ENCODE data around the gene RNASE9.
"Not testable (repeated sequence)": the region's sequence is repeated elsewhere in the genome, so short reads cannot be mapped to it uniquely, and the experiment has no call there.

RNASE9 gene

DNA sequence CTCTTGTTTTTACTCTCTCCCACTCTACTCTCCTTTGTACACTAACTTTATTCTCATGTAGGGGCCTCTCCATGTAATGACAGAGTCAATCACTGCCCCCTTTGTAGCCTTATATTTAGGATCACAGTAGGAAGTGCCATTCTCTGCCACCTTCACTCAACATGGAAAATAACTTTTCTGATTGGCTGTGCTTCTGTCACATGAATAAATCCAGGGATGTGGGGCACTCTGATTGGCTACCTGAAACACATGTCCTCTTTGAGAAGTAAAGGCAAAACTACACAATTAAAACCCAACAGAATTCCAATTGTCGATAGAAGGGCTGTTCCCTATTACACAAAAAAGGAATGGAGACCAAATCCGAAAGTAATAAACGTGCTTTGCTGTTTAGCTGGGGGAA, at the start of gene RNASE9:
TSS of gene RNASE9 (minus strand) at position 87 of the 400 bp plus-strand sequence.
- DNase-seq (ENCODE audit: low spot score): no peak

DNA sequence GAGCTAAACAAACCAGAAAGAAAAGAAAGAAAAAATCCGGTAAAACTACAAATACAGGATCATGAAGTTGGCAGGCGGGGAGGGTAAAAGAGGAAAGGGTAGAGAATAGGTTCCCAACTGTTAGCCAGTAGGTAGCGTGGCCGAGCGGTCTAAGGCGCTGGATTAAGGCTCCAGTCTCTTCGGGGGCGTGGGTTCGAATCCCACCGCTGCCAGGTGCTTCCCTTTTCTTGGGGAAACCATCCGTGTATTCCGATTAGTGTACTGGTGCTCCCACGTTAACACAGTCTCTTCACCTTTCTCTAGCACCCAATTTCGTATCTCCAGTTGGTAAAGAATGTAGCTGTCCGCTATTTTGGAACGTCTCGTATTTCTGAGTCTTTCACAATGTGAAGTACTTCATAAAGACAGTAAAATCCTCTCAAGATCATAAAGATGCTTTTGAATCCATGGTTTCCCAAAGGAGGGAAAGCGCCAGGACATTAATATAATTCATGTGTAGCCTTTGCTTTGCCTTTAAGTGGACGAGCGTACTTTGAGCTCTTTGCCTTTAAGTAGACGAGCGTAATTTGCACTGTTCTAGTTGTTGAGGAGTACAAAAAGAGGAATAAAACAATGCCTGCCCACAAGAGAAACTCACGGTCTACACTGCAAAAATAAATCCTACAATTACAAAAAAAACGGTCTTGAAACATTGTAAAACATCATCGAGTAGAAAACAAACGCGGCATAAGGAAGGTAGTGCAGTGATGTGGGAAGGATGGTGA, 49.3 kb upstream of the RNASE9 start:
- peak; percentile 85 for DNase-seq (ENCODE audit: low spot score)

DNA sequence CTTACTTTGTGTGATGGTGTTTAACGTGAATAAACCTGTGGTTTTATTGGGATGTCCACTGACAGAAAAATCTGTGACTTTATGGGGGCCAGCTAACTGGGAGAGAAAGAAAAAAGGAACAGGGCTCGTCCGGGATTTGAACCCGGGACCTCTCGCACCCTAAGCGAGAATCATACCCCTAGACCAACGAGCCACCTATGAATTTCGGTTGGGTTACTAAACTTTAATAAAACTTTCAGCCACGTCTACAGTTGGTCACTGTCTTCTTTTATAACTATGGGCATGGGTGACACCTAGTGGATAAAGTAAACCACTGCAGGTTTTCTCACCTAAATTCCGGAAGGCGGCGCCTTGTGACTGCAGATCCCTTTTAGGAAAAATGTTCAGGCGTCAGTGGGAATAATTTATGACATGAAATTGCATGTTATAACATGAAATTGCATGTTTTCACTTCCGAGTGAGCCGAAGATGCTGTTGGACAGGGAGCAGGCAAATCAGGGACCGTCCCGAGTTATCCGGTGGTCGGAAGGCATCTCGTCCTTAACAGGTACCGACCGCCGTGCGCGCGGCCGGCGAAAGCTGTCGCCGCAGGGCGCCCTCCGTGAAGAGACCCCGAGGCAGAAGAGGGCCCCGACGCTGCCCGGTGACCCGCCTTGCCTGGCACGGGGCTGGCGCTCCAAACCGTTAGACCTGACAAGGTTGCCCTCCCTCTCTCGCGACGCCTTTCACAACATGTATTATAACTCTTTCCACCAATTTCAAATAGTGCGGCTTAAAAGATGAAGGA, 48.6 kb upstream of the RNASE9 start:
- DNase-seq (ENCODE audit: low spot score): peak; percentile 90

DNA sequence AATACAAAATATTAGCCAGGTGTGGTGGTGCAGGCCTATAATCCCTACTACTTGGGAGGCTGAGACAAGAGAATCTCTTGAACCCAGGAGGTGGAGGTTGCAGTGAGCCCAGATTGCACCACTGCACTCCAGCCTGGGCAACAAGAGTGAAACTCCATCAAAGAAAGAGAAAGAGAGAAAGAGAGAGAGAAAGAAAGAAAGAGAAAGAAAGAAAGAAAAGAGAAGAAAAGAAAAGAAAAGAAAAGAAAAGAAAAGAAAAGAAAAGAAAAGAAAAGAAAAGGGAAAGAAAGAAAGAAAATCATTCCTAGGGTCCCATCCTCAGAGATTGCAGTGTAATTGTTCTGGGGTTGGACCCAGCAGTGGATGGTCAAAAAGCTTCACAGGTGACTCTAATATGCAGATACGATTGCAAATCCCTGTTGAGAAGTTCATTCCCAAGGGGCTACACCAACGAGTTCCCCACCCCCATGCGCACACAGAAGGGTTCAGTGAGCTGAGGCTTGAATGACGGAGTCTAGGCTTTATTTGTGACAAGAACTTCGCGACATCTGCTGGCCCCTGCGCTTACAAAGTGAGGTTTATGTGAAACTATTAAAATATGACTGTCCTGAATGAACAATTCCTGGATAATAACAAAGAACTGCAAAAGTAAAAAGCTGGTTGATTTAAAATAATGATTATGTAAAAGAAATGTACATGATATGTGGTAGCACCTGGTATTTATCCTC, 47.7 kb upstream of the RNASE9 start:
- DNase-seq (ENCODE audit: low spot score): no peak

DNA sequence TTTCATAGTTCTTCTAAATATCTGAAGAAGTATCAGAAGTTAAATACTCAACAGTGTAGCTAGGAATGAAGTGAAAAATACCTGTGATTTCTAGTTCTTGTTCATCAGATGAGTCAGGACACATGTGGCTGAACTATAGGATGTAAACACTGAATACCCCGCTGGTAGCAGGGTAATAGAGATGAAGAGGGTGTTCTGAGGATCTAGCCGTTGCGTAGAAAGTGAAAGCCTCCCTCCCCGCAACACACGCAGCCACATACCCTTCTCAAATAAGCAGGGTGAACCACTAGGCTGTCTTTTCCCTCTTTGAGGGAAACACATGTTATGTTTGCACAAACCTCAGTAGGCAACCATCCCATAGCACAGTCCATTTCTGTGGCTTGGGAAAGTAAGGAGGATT, 46.8 kb upstream of the RNASE9 start:
- DNase-seq (ENCODE audit: low spot score): no peak

DNA sequence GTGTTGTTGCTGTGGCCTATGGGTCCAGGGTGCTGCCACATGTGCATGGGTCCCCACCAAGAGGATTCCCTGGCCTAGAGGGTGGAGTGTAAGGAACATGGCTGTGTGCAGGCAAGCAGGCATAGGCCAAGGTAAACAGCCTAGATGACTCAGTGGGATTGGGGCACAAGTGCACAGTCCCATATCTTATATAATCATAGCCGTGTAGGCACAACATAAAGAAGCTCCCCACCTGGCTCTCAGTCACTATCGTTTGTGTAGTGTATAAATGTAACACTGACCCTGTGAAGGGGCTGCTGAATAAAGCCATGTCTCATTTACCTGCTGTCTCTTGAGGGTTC, 46.0 kb upstream of the RNASE9 start:
- no peak for DNase-seq (ENCODE audit: low spot score)

DNA sequence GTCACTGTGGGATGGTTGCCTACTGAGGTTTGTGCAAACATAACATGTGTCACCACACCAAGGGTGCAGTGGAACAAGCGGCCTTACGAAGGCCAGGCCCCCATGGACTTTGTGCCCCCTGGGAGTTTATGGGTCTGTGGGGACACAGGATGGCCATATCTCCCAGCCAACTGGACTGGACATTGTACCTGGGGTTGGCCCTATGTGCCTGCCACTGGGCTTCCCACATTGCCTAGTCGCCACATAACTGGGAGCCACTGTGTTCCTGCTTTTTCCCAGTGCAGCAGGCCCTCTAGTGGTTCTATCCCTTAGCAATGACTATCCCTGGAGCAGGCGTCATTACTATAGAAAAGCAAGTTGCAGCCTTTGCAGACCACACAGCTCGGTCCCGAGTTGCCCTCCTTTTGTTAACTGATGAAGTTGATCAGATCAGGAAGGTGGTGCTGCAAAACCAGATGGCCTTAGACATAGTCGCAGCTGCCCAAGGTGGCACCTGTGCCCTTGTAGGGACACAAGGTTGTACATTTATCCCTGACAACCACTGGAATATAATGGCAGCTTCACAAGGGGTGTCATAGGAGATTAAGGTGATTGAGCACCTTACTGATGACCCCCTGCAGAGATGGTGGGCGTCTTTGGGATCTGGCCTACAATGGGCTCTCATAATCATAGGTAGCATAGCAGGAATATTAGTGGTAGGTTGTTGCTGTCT, 45.5 kb upstream of the RNASE9 start:
- DNase-seq (ENCODE audit: low spot score): peak; percentile 46

DNA sequence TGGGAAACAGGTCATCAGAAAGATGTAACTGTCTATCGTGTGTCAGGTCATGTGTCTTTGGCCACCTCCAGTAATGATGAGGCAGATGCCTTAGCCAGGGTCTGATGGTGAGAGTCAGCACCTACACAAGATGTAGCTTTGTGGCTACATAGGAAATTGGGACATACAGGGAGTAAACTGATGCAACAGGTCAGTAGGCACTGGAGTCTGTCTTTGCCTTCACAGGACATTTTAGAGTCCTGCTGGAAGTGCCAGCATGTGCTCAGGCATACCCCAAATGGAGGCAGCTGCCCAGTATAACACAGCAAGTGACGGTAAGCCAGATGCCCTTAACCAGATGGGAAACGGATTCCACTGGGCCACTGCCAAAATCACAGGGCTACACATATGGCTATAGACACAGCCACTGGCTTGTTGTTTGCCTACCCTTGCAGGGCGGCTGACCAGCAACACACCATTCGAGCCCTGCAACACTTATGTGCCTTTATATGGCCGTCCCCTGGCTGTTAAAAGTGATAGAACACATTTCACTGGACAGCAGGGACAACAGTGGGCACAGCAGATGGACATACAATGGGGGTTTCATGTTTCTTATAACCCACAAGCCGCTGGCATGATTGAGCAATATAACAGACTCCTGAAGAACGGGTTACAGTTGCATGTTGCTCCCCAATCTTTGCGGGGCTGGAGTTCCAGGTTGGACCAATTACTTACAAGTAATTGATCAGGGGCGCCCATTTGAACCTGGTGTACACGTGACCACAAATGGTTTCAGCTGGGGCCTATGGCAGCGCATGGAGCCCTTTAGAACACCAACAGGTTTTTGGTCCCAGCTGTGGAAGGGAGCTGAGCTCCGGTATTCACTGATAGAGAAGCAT, 43.2 kb upstream of the RNASE9 start:
- DNase-seq (ENCODE audit: low spot score): no peak

DNA sequence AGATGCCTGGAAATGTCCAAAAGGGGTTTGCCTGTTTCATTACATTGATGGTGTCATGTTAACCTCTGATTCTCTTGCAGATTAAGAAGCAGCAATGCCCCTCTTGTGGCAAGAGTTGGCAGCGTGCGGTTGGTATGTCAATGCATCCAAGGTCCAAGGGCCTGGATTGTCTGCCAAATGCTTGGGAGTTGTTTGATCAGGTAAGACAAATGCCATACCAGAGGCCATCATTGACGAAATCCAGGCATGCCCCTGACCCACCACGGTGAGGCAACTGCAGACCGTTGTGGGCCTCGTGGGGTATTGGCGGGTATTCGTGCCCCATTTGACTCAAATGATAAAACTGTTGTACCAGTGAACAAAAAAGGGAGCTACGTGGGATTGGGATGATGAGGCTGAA, 41.7 kb upstream of the RNASE9 start:
- no peak for DNase-seq (ENCODE audit: low spot score)

DNA sequence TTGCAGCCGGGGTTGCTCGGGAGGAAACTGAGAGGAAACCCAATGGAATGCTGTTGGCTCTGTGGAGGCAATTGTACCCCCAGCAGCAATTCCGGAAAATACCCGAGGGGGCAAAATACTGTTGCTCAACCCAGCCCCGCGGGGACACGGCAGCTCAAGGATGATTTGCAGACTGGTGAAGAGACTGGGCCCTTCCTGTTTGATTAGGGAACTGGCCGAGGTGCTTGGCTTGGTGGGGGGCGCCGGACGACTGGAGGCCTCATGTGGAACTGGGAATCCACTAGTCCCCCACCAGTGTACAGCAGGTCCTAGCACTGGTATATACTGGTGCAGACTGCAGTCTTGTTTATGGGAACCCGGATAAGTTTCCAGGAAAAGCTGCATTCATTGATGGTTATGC, 40.7 kb upstream of the RNASE9 start:
- no peak for DNase-seq (ENCODE audit: low spot score)

DNA sequence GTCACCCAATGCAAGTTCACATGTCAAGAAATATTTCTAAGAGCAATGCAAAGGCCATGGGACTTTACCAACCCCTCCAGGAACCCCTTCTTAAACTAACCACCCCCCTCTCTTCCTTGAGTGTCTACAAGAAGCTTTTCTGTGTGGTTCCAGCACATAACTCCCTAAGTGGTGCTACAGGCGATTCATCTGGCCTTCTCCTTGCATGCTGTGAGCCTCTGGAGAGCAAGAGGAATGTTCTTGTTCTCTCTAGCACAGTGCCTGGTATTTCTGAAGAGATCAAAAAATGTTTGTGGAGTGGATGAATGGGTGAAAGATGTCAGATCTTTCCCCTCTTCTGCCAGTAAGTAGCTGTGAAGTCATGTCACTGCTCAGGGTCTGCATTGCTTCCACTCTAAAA, 36.3 kb upstream of the RNASE9 start:
- no peak for DNase-seq (ENCODE audit: low spot score)

DNA sequence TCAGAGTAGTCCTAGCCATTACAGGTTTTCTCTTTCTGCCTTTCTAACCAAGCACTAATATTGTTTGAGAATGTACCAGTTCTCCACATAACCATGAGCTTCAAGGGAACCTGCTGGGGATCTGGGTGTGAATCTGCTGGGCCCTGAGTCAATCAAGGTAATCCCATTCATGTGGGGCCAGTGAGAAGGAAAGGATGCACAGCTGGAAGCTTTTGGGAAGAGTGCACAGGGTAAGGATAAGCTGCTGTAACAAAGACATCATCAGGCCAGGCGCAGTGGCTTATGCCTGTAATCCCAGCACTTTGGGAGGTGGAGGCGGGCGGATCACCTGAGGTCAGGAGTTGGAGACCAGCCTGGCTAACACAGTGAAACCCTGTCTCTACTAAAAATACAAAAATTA, 34.9 kb upstream of the RNASE9 start:
- DNase-seq (ENCODE audit: low spot score): not testable (repeated sequence)

DNA sequence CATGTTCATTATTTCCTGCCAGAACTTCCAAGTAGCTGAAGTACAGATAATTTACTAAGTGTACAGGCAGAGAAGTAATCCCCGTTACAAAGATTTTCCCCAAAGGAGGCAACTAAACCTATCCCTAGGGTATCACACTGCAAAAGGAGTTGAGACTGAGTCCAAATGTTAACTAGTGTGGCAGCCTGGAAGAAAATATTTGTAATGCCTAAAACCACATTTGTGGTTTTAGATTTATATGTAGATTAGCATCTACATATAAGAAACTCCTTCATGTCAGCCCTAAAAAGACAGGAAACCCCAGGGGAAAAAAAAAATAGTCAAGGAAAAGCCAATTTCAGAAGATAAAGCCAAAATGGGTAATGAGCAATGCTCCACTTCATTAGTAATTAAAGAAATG, 31.7 kb upstream of the RNASE9 start:
- no peak for DNase-seq (ENCODE audit: low spot score)

DNA sequence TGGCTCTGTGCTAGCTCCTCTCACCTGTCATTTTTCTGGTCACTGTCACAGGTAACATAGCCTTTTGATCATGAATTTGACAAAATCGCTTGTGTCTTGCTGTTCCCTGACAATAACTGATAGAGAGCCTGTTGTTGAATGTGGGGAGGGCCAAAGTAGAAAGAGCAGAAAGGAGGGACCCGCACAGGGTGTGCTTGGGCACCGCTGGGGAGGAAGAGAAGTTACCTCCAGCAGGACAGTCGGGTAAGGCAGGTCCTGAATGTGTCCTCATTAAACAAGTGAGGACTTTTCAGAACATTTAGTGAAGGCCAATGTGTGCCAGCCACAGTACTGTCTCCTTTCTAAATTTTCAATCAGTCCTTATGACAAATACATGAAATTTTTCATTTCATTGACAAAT, 30.4 kb upstream of the RNASE9 start, which contains the start of gene RNASE12:
TSS of gene RNASE12 (minus strand) at position 142 of the 400 bp plus-strand sequence. CDS start 653 bp downstream, outside the sequence.
- no peak for DNase-seq (ENCODE audit: low spot score)

DNA sequence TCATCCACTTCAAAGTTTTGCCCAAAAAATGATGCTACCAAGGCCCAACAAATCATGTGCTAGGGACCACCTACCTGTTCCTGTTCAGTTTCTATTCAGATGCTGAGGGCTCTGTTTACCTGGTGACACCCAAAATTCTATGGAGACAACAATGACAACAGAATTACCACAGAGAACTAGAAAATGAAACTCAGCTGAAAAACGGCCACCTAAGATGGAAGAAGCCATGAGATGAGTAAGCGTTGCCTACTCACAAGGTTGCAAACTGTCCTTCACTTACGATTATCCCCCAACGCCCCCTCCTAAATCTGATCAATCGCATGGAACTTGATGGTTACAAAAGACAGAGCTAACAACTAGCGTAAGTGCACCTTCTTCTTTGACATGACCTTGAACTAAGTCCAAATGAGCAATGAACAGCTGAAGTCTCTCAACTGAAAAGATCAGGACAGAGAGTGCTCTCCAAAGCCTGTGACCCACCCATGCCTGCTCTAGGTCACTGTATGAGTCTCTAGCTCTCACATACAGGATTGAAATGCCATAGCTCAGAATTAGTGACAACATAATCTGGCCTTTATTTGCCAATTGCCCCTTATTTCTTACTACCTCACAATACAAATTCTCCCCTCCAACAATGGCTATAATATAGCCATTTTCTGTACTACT, 26.8 kb upstream of the RNASE9 start, which contains the start of gene RNASE11:
TSS of gene RNASE11 (minus strand) at position 513 of the 666 bp plus-strand sequence.
- no peak for DNase-seq (ENCODE audit: low spot score)

DNA sequence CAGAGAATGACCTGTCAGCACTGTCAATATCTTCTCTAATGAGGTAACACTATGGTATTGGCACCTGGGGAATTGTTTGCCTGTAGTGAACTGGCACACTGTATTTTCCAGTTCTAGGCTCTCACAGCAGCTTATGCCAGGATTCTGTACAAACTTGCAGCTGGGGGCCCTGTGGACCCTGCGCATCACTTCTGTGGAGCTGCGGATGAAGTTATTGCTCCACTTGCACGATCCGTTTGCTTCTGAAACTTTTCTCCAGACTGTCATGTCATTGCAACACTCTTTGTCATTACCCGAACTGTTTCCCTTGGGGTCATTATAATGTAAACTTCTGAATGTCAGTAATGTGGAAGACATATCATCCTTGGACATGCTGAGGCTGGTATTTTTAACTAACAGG, 23.1 kb upstream of the RNASE9 start:
- no peak for DNase-seq (ENCODE audit: low spot score)

DNA sequence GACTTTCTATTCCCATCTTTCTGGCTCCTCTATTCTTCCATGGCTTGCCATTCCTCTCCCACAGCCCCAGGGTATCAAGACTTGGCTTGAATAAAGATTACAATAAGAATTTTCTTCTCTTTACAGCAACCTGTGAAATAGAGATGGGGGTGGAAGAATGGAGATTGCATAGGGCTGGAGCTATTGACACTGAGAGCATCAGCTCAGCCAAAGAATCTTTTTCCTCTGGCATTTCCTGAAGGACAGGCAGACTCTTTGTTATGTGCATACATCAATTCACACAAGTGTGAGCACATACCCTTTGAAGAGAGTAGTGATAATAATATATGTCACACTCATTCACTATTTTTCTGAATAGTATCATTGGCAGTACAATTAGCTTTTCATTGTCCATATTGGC, 22.3 kb upstream of the RNASE9 start:
- DNase-seq (ENCODE audit: low spot score): no peak

DNA sequence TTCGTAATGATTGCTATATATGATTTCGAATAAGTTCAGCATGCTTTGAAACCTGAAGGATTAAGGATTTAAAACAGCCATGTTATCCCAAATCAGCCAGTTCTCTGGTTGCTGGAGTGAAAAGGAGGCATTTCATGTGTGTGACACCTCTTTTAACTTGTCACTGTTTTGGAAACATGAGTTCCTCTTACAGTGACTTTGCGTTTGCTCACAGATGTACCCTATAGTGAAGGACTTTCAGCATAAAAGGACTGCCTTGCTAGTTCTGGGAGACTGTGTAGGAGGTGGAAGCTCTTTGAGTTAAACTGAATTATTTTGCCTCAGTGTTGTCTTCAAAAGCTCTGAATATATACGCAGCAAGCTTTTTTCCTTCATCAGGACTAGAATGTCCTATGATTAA, 19.4 kb upstream of the RNASE9 start:
- DNase-seq (ENCODE audit: low spot score): no peak

DNA sequence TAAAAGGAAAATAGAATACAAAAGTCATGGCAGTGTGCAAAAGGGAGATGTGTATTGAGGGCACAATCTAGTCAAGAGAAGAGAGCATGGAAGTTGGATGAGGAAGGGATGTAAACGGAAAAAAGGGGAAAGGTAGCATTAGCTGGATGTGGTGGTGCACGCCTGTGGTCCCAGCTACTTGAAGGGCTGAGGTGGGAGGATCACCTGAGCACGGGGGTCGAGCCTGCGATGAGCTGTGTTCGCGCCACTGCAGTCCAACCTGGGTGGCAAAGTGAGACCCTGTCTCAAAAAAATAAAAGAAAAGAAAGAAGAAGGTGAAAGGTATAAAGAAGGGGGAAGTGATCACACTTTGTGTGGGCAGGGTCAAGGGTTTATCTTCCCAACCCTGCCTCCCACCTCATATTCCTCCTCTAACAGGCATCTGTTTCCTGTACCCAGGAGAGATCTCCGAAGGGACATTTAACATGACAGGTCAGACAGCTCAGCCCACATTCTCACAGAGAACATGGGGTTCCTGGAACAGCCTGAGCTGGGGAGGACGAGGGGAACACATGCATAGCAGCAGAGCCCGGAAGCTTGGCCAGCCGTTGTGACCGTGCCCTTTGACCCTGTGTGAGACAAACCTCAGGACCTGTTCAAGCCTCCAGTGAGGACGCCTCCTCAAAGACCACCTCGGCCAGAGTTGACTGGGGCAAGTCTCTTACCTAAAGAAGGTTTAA, 18.1 kb upstream of the RNASE9 start:
- DNase-seq (ENCODE audit: low spot score): no peak

DNA sequence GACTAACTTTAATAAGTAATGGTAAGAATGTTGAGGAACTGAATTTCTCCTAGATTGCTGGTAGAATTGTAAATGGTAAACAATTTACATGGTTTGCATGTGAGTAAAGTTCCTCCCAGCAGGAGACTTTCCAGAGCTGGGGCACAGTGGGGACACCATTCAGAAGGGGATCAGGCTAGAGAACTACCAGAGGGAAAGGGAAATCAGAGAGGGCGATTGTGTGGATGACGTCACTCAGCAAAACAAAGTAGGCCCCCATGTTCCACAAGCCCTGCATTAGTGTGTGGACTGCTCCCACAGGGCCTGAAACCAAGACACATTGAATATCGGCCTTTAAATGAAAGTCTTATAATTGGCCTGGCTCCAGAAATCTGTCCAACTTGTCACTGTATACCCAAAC, 17.5 kb upstream of the RNASE9 start:
- DNase-seq (ENCODE audit: low spot score): no peak

Data from SW480 (cell line).